Urinary bladder (tissue), 4 donors: ENCODE measurements around the gene TIMM8A. TPM values are rescaled to one million over a fixed set of nuclear protein-coding genes. Genes with fewer than 3 reads are reported as not detected.
"Not testable (repeated sequence)": the region's sequence is repeated elsewhere in the genome, so short reads cannot be mapped to it uniquely, and the experiment has no call there.

ENCODE experiments used
- DNase-seq: peaks from one replicate; pipeline ENCODE4 v3.0.0-alpha.2; 2015; ENCODE audit errors: extremely low spot score
- H3K27ac ChIP-seq: one replicate; pipeline ENCODE4 v1.5.1; 2013; ENCODE audit warnings: low read depth, mild to moderate bottlenecking, moderate library complexity
- H3K36me3 ChIP-seq: one replicate; pipeline ENCODE4 v1.6.1; 2013; ENCODE audit warnings: mild to moderate bottlenecking, moderate library complexity; ENCODE audit not compliant: insufficient read depth
- H3K4me1 ChIP-seq: one replicate; pipeline ENCODE4 v1.6.1; 2013; ENCODE audit warnings: mild to moderate bottlenecking, moderate library complexity; ENCODE audit not compliant: insufficient read depth
- H3K4me3 ChIP-seq: one replicate; pipeline ENCODE4 v1.5.1; 2013; ENCODE audit warnings: low read depth, low read length
- WGBS: extraction: QIAGEN DNeasy Blood & Tissue Kit; methylation state at CpG from one replicate; pipeline ENCODE4 v1.1.7; 2013; 5-methylcytosine and 5-hydroxymethylcytosine counted together
- polyA plus RNA-seq: library from polyadenylated mRNA; stranded (reverse); fragments of 200-250 nt; gene quantifications from one replicate; pipeline ENCODE4 v1.2.3, GENCODE V29; 2013
- small RNA-seq: library from RNA; depleted of rRNA; stranded (forward); fragments of <200 nt; gene quantifications from one replicate; pipeline ENCODE3, GENCODE V24; 2014
- total RNA-seq: library from RNA; depleted of rRNA; stranded (reverse); fragments of >200 nt; gene quantifications from one replicate; pipeline ENCODE4 v1.2.3, GENCODE V29; 2014
- donor health status: healthy with polysubstance abuse.
- donor health status: healthy.

The TIMM8A gene
- total and polyA plus RNA-seq, 2 donors, result 4.6 to 6.2 TPM

DNA sequence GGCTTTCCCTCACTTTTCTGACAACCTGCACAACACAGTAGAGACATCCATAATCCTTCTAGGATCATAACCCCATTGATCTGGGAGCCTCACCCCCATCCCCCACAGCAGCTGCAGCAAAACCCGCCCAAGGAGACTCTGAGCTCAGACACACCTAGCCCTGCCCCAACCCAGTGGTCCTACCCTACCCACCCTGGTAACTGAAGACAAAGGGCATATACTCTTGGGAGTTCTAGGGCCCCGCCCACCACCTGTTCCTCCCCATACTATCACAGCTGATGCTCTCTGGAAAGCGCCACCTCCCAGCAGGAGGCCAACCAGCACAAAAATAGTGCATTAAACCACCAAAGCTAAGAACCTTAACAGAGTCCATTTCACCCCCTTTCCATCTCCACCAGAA lies 21.9 kb downstream of the TIMM8A start:
- not testable (repeated sequence) for H3K36me3 ChIP-seq, H3K4me1 ChIP-seq, DNase-seq, H3K27ac ChIP-seq, H3K4me3 ChIP-seq
- WGBS, result 88% methylated on average over 3 of the region's 3 CpGs

DNA sequence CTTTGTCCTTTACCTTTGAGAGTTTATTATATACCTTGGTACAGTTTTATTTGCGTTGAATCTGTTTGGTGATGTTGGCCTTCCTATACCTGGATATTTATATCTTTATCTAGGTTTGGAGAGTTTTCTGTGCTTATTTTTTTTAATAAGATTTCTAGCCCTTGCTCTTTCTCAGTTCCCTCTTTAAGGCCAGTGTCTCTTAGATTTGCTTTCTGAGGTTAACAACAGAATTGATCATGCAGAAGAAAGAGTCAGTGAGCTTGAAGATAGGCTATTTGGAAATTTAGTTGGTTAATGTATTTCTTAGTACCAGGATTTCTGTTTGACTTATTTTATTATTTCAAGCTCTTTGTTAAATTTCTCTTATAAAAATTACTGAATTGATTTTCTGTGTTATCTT lies 44.8 kb downstream of the TIMM8A start:
- WGBS, result 97% methylated on average over 1 of the region's 1 CpG
- H3K27ac ChIP-seq, result no peak overlapping the region
- no peaks in the 10 kb centered on the region for H3K36me3 ChIP-seq
- no peak for DNase-seq
- no peaks in the 10 kb centered on the region for H3K4me1 ChIP-seq
- H3K4me3 ChIP-seq, result no peak overlapping the region

Small RNAs within 50 kb of the gene (small RNA-seq; reads per million reads assigned to genes)
- not detected for gene RNU6-934P

Other genes with a start within 250 kb of the TIMM8A start
- gene DRP2, start 129.0 kb downstream of the TIMM8A start, total RNA-seq, result 2.7 TPM
- 0.75 TPM for gene DRP2, start 129.0 kb downstream of the TIMM8A start, polyA plus RNA-seq
- gene TAF7L, start 57.4 kb downstream of the TIMM8A start, total RNA-seq, result 0.26 TPM
- gene TAF7L, start 57.4 kb downstream of the TIMM8A start, polyA plus RNA-seq, result 0.13 TPM
- gene BTK, start 37.4 kb upstream of the TIMM8A start, total RNA-seq, result 7.6 TPM
- gene BTK, start 37.4 kb upstream of the TIMM8A start, polyA plus RNA-seq, result 3.9 TPM
- 808 TPM for gene RPL36A, start 42.3 kb upstream of the TIMM8A start, total RNA-seq
- gene RPL36A, start 42.3 kb upstream of the TIMM8A start, polyA plus RNA-seq, result 1,560 TPM
- gene GLA, start 59.2 kb upstream of the TIMM8A start, total RNA-seq, result 21.3 TPM
- gene GLA, start 59.2 kb upstream of the TIMM8A start, polyA plus RNA-seq, result 21.3 TPM
- gene HNRNPH2, start 59.5 kb upstream of the TIMM8A start, total RNA-seq, result 60.4 TPM
- gene HNRNPH2, start 59.5 kb upstream of the TIMM8A start, polyA plus RNA-seq, result 86.2 TPM
- 28.0 TPM for gene ARMCX4, start 136.7 kb upstream of the TIMM8A start, total RNA-seq
- gene ARMCX4, start 136.7 kb upstream of the TIMM8A start, polyA plus RNA-seq, result 11.5 TPM
- gene ARMCX1, start 201.8 kb upstream of the TIMM8A start, total RNA-seq, result 71.3 TPM
- 33.8 TPM for gene ARMCX1, start 201.8 kb upstream of the TIMM8A start, polyA plus RNA-seq